Vagina (tissue), 2 donors: ENCODE data around the gene MORN2. TPM values are rescaled to one million over a fixed set of nuclear protein-coding genes. Genes with fewer than 3 reads are reported as not detected.

Experiments
- DNase-seq, 2 donors: peaks; one replicate each; pipeline ENCODE4 v3.0.0-alpha.2; 2017; ENCODE audit errors: extremely low spot score in 2 of 2
- H3K27ac ChIP-seq: fragments of 200-600 bp; sonication (generic); one replicate; pipeline ENCODE4 v1.5.1; 2019
- H3K27me3 ChIP-seq: fragments of 200-600 bp; sonication (generic); one replicate; pipeline ENCODE4 v1.5.1; 2019
- H3K36me3 ChIP-seq, 2 donors: fragments of 200-600 bp; sonication (generic); one replicate each; pipeline ENCODE4 v1.5.1; 2017 to 2019
- H3K4me1 ChIP-seq: fragments of 200-600 bp; sonication (generic); one replicate; pipeline ENCODE4 v1.5.1; 2019
- H3K4me3 ChIP-seq, 2 donors: fragments of 200-600 bp; sonication (generic); 1 replicate in 1 of 2; 2 replicates in 1 of 2; pipeline ENCODE4 v1.5.1; 2016 to 2019
- H3K9me3 ChIP-seq: fragments of 200-600 bp; sonication (generic); one replicate; pipeline ENCODE4 v1.5.1; 2019
- POLR2A ChIP-seq, 2 donors: fragments of 450-650 bp; IDR thresholded peaks; one replicate each; pipeline ENCODE4 v1.6.1; 2017; ENCODE audit warnings: antibody characterized with exemption in 2 of 2, mild to moderate bottlenecking in 2 of 2, moderate library complexity in 2 of 2
- POLR2AphosphoS5 ChIP-seq, 2 donors: sonication (generic); formaldehyde crosslinking; IDR thresholded peaks; one replicate each; pipeline ENCODE4 v1.9.0; 2017; ENCODE audit warnings: antibody characterized with exemption in 2 of 2, mild to moderate bottlenecking in 2 of 2, low read depth in 1 of 2; ENCODE audit not compliant: insufficient read depth in 1 of 2
- intact Hi-C: fragments of 100-400 bp; cut with DNase I; formaldehyde crosslinking; loops from one replicate; pipeline ENCODE4 v1.15.1; 2023
- total RNA-seq: library from RNA; depleted of rRNA; stranded (reverse); fragments of >200 nt; gene quantifications from one replicate; pipeline ENCODE4 v1.2.3, GENCODE V29; 2016
- TF ChIP-seq, protein P1 (sequence below), 3 experiments: fragments of 450-650 bp in 2 of 3; fragments of 200-600 bp in 1 of 3; sonication (generic) in 1 of 3; IDR thresholded peaks; one replicate each; pipeline ENCODE4 v1.5.1; 2017 to 2019; ENCODE audit warnings: antibody characterized with exemption in 3 of 3, mild to moderate bottlenecking in 2 of 3, moderate library complexity in 2 of 3

MORN2 gene
- total RNA-seq, 1 donor from 2014 or later: 10.3 TPM

DNA sequence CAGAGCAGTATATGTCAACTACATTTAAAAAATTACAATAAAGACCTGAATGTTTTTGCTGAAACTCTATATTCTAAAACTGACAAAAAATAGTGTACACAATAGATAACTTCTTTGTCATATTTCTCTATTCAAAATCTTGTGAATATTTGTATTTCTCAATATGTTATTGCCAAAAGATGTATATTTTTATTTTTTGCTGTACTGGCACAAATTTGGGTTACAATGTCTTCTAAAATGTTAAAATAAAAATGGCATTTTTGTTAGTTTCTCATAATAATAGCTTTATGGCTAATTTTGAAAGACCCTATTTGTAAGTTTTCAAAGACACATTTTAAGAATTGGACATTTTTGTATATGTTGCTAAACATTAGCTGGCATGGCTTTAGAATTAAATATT is 13.3 kb downstream of the MORN2 start:
- no peak for DNase-seq
- TF ChIP-seq POLR2A (IDR thresholded peaks at IDR 0.05) (no peak), POLR2AphosphoS5 (IDR thresholded peaks at IDR 0.05; ENCODE audit: insufficient read depth in 1 of 2, low read depth in 1 of 2) (no peak)
- TF ChIP-seq, protein P1, sequence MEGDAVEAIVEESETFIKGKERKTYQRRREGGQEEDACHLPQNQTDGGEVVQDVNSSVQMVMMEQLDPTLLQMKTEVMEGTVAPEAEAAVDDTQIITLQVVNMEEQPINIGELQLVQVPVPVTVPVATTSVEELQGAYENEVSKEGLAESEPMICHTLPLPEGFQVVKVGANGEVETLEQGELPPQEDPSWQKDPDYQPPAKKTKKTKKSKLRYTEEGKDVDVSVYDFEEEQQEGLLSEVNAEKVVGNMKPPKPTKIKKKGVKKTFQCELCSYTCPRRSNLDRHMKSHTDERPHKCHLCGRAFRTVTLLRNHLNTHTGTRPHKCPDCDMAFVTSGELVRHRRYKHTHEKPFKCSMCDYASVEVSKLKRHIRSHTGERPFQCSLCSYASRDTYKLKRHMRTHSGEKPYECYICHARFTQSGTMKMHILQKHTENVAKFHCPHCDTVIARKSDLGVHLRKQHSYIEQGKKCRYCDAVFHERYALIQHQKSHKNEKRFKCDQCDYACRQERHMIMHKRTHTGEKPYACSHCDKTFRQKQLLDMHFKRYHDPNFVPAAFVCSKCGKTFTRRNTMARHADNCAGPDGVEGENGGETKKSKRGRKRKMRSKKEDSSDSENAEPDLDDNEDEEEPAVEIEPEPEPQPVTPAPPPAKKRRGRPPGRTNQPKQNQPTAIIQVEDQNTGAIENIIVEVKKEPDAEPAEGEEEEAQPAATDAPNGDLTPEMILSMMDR (IDR thresholded peaks at IDR 0.05): no peak
- intact Hi-C loops: no loop called here
- no peak overlapping the region for H3K4me3 ChIP-seq
- no peak overlapping the region for H3K27ac ChIP-seq
- no peaks in the 10 kb centered on the region for H3K4me1 ChIP-seq
- no peaks in the 10 kb centered on the region for H3K36me3 ChIP-seq
- H3K9me3 ChIP-seq: no peaks in the 10 kb centered on the region
- H3K27me3 ChIP-seq: no peaks in the 10 kb centered on the region

DNA sequence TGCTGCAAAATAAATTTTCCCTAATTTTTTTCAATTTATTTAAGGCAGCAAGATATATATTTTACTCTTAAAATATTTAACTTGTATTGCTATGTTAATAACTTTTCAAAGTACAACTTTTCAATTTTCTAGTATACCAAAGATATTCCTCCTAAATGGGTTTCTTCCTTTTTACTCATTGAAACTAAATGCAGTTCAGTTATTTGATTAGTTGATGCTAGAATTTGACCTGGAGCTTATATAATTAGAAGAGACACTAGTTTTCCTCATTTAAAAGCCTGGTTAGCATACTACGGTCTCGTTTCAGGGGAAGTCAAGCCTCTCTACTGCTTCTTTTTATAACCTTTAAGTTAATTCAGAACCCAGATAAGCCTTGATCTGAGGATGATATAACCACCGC is 13.8 kb downstream of the MORN2 start, which contains the start of gene ARHGEF33:
ARHGEF33 (plus strand) TSS at position 301 of the 400 bp plus-strand sequence. CDS start 29,573 bp downstream, outside the sequence.
- no peak within 1 kb of the TSS for H3K27ac ChIP-seq
- no peaks in the 10 kb centered on the region for H3K4me1 ChIP-seq
- no peak for DNase-seq
- H3K36me3 ChIP-seq: no peaks in the 10 kb centered on the region
- no peaks in the 10 kb centered on the region for H3K9me3 ChIP-seq
- no peaks in the 10 kb centered on the region for H3K27me3 ChIP-seq
- H3K4me3 ChIP-seq: no peak within 1 kb of the TSS
- intact Hi-C loops: no loop called here
- TF ChIP-seq POLR2AphosphoS5 (IDR thresholded peaks at IDR 0.05; ENCODE audit: insufficient read depth in 1 of 2, low read depth in 1 of 2): no peak
- TF ChIP-seq POLR2A (IDR thresholded peaks at IDR 0.05): no peak
- TF ChIP-seq, protein P1 (IDR thresholded peaks at IDR 0.05): no peak

DNA sequence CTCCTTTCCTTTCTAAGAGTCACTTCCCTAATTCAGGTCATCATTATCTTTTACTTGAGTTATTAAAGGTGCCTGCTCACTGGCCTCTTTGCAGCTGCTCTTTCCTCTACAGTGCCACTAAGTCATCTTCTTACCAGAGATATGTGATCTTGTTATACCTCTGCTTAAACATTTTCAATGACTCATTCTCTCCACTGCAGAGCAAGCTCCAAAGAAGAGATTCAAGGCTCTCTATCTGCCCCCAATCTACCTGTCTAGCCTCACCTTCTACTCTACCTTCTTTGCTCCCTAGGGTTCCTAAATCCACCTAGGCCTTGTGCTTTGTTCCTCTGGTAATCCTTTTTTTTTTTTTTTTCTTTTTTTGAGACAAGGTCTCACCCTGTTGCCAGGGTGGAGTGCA is 17.0 kb downstream of the MORN2 start:
- intact Hi-C loops: no loop called here
- Histone ChIP-seq H3K4me3 (no peak overlapping the region), H3K27me3 (no peaks in the 10 kb centered on the region), H3K9me3 (no peaks in the 10 kb centered on the region), H3K27ac (no peak overlapping the region), H3K4me1 (no peaks in the 10 kb centered on the region), H3K36me3 (no peaks in the 10 kb centered on the region)
- TF ChIP-seq POLR2AphosphoS5 (IDR thresholded peaks at IDR 0.05; ENCODE audit: insufficient read depth in 1 of 2, low read depth in 1 of 2) (no peak), POLR2A (IDR thresholded peaks at IDR 0.05) (no peak)
- TF ChIP-seq, protein P1 (IDR thresholded peaks at IDR 0.05): no peak
- DNase-seq: no peak

DNA sequence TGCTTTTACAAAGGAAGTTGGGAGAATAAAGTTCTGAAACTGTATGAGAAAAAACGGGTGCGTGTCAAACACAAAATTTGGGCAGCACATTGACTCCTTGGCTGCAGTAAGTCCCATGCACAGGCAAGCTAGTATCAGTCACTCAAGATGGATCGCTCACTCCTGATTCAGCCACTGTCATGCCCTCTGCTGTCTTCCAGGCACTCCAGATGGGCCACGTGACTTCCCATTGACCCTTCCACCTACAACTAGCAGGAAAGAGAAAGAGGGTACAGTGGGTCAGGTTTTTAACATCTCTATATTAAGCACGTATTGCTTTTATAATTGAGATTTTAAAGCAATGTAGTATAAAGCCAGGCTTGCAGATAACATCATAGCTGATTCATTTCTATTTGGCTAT is 22.5 kb downstream of the MORN2 start:
- Histone ChIP-seq H3K27ac (no peak overlapping the region), H3K36me3 (no peaks in the 10 kb centered on the region), H3K9me3 (no peaks in the 10 kb centered on the region), H3K4me1 (no peaks in the 10 kb centered on the region), H3K4me3 (no peak overlapping the region), H3K27me3 (no peaks in the 10 kb centered on the region)
- DNase-seq: no peak
- TF ChIP-seq POLR2AphosphoS5 (IDR thresholded peaks at IDR 0.05; ENCODE audit: insufficient read depth in 1 of 2, low read depth in 1 of 2) (no peak), POLR2A (IDR thresholded peaks at IDR 0.05) (no peak)
- TF ChIP-seq, protein P1 (IDR thresholded peaks at IDR 0.05): no peak
- intact Hi-C loops: no loop called here

DNA sequence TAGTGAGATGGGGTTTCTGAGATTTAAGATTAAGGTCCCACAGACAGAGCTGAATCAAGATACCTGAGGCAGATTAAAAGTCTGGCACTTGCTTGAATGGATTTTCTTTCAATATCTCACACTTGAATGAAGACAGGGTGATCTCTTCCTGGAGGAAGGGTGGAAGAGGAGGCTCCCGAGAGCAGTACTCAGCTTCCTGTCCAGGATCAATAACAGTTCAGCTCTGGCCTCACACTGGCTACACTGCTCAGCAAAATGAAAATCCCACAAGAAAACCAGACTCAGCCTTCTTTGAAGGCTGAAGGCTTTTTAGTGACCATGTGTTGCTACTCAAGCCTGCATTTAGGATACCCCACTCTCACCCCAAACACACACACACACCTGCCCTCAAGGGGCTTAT is 24.9 kb downstream of the MORN2 start:
- Histone ChIP-seq H3K4me3 (no peak overlapping the region), H3K27me3 (no peaks in the 10 kb centered on the region), H3K27ac (no peak overlapping the region), H3K4me1 (no peaks in the 10 kb centered on the region), H3K9me3 (no peaks in the 10 kb centered on the region), H3K36me3 (no peaks in the 10 kb centered on the region)
- DNase-seq: no peak
- TF ChIP-seq POLR2AphosphoS5 (IDR thresholded peaks at IDR 0.05; ENCODE audit: insufficient read depth in 1 of 2, low read depth in 1 of 2): no peak
- TF ChIP-seq, protein P1 (IDR thresholded peaks at IDR 0.05): no peak
- no peak for TF ChIP-seq POLR2A (IDR thresholded peaks at IDR 0.05)
- intact Hi-C loops: no loop called here
